Stimulated activated CD8-positive, alpha-beta memory T cell treated with anti-CD3 and anti-CD28 coated beads, Interleukin-4, amount 100 ng/mL, for 24 hours (primary cell): Measurements from ENCODE around the gene ZNF521.

Source experiments
- DNase-seq: peaks from one replicate; pipeline ENCODE4 v3.0.0-alpha.2; 2020; ENCODE audit warnings: low read depth

The ZNF521 gene

GRCh38 chr18:25125680-25126079, 226.3 kb downstream of the ZNF521 start:
- no peak for DNase-seq

- no peak for DNase-seq
Measured at GRCh38 chr18:25123438-25124232, 228.3 kb downstream of the ZNF521 start.

DNA sequence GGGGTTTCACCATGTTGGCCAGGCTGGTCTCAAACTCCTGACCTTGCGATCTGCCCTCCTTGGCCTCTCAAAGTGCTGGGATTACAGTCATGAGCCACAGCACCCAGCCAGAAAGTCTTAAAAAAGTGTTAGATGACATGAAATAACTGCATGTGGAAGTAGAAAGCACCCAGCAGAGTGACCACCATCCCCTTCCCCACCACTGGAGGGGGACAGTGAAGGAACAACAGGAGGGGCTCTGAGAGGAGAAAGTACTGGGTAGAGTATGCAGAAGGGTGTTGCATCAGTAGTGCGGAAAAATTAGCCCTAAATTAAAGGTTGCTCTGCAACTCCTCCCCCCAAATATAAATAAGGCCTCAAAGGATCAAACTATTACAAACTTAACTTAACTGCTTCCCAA, 230.5 kb downstream of the ZNF521 start:
- no peak for DNase-seq

GRCh38 chr18:25113566-25113965, 238.4 kb downstream of the ZNF521 start:
- DNase-seq = no peak

GRCh38 chr18:25112821-25113434, 239.0 kb downstream of the ZNF521 start:
- no peak for DNase-seq

DNA sequence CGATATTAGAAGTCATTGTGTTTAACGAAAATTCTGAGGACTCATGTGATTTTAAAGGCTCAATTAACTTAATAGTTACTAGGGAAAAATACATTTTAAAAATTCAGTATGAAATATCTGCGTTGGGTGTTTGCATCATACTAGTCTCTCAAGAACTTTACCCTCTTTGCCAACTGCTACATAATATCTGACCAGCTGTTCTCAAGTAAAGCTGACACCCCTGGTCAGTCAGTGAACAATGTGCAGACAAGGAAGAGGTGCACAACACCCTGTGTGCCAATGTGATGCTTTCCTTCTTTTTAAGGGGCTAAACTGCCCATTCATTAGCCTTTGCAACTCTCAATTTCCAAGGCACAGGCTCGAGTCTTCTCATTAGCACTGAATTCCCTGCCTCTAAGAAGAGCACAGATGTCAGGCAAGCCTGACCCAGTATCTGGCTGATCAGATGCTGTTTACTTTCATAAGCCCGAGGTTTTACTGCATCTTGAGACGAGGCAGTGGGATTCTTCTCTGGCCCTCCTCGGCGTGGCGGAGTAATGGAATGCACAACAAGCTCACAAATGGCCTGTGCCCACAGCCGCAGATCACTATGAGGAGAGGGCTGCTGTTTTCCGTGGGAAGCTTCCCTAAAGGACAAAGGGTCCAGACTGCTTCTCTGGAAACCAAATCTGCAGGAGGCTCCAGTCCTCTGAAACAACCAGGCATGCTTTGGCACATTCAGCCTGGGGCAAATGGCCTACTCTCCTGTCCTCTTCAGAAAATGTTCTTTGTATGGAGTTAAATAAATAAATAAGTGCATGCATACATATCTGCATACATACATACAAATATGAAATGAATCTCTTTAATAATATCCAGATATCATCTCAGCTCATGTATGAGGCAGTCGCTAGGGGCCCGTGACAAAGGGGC, 240.3 kb downstream of the ZNF521 start:
- no peak for DNase-seq

DNA sequence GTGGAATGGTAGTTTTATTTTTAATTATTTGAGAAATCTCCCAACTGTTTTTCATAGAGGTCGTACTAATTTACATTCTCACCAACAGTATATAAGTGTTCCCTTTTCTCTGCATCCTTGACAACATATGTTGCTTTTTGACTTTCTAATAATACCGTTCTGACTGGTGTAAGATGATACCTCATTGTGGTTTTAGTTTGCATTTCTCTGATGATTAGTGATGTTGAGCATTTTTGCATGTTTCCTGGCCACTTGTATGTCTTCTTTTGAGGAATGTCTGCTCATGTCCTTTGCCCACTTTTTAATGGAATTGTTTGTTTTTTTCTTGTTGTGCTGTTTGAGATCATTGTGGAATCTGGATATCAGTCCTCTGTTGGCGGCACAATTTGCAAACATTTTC, 242.5 kb downstream of the ZNF521 start:
- DNase-seq = no peak

GRCh38 chr18:25103468-25104155, 248.4 kb downstream of the ZNF521 start:
- no peak for DNase-seq

- DNase-seq = no peak
Measured at GRCh38 chr18:25102662-25103061, 249.3 kb downstream of the ZNF521 start.

- DNase-seq = no peak
Measured at GRCh38 chr18:25100418-25100817, 251.5 kb downstream of the ZNF521 start.

- no peak for DNase-seq
Measured at GRCh38 chr18:25099895-25100294, 252.1 kb downstream of the ZNF521 start.

- DNase-seq = no peak
Measured at GRCh38 chr18:25097569-25098056, 254.4 kb downstream of the ZNF521 start.

DNA sequence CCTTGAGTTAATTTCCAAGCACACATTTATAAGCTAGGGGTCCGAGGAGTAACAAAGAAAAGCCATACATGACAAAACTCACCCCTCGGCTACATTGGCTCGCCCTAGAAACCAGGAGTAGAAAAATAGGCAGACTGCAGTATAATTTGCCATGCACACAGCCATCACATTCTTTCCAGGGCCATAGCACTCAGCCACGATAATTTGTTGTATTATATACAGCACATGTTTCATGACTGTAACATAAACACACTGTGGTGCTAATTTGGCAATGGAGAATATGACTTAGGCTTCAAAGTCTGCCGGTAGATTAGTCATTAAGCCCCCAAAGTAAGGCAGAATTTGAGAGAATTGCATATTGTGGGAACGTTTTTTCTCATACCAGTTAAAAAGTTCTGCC, 254.9 kb downstream of the ZNF521 start:
- no peak for DNase-seq

GRCh38 chr18:25093141-25093540, 258.8 kb downstream of the ZNF521 start:
- no peak for DNase-seq

GRCh38 chr18:25089470-25089869, 262.5 kb downstream of the ZNF521 start:
- DNase-seq = no peak

- DNase-seq = no peak
Measured at GRCh38 chr18:25086876-25087275, 265.1 kb downstream of the ZNF521 start.

DNA sequence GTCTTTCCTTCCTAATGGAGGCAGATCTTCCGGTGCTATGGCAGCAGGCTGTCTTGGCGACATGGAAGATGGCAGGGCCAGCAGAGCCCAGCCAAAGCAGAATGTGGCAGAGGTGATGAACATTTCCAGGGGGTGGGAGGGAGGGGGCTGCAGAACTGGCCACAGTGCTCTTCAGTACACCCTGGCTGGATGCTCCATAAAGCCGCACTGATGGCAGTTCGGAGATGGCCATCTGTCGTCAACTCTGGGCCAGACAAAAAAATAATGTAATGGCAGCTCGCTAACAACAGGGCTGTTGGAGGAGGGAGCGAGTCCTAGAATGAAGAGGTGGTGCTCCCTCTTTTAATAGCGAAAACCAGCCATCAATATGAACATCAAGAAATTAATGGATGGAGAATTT, 271.0 kb downstream of the ZNF521 start:
- DNase-seq = no peak

- DNase-seq = no peak
Measured at GRCh38 chr18:25080211-25080610, 271.8 kb downstream of the ZNF521 start.

- no peak for DNase-seq
Measured at GRCh38 chr18:25077944-25078723, 273.8 kb downstream of the ZNF521 start.

- no peak for DNase-seq
Measured at GRCh38 chr18:25077038-25077943, 274.7 kb downstream of the ZNF521 start.
